Activated naive CD8-positive, alpha-beta T cell treated with anti-CD3 and anti-CD28 coated beads, Interleukin-2, amount 50 U/mL, for 24 hours (primary cell): ENCODE results near the gene MAD2L2.
A peak's percentile ranks its signal among the peaks of the same experiment; 100 is the strongest.

Experiments
- ATAC-seq: fragments of 150-1000 bp; cut with Tn5 transposase; one replicate; pipeline ENCODE4 v1.10.0; 2021
- DNase-seq: peaks from one replicate; pipeline ENCODE4 v3.0.0; 2021
- H3K27ac Mint-ChIP-seq: one replicate; pipeline ENCODE4 v1.8.0; 2021; ENCODE audit warnings: mild to moderate bottlenecking, mixed read lengths
- H3K27me3 Mint-ChIP-seq: one replicate; pipeline ENCODE4 v1.8.0; 2021; ENCODE audit warnings: mixed read lengths
- H3K36me3 Mint-ChIP-seq: one replicate; pipeline ENCODE4 v1.8.0; 2021; ENCODE audit warnings: low read depth, mixed read lengths
- H3K4me1 Mint-ChIP-seq: one replicate; pipeline ENCODE4 v1.8.0; 2021; ENCODE audit warnings: mixed read lengths
- H3K4me3 Mint-ChIP-seq: one replicate; pipeline ENCODE4 v1.8.0; 2021; ENCODE audit warnings: mild to moderate bottlenecking, moderate library complexity, mixed read lengths
- H3K9me3 Mint-ChIP-seq: one replicate; pipeline ENCODE4 v1.8.0; 2021; ENCODE audit warnings: mixed read lengths

Gene MAD2L2

GRCh38 chr1:11654939-11655808, 25.8 kb downstream of the MAD2L2 start:
- Mint-ChIP-seq H3K4me1 (peaks cover 19% of the 10 kb centered on the region), H3K27ac (no peak overlapping the region), H3K36me3 (peaks cover 1% of the 10 kb centered on the region), H3K9me3 (no peaks in the 10 kb centered on the region), H3K4me3 (peak overlapping the region; percentile 64), H3K27me3 (no peaks in the 10 kb centered on the region)
- ATAC-seq (peak; percentile 17), DNase-seq (no peak)

DNA sequence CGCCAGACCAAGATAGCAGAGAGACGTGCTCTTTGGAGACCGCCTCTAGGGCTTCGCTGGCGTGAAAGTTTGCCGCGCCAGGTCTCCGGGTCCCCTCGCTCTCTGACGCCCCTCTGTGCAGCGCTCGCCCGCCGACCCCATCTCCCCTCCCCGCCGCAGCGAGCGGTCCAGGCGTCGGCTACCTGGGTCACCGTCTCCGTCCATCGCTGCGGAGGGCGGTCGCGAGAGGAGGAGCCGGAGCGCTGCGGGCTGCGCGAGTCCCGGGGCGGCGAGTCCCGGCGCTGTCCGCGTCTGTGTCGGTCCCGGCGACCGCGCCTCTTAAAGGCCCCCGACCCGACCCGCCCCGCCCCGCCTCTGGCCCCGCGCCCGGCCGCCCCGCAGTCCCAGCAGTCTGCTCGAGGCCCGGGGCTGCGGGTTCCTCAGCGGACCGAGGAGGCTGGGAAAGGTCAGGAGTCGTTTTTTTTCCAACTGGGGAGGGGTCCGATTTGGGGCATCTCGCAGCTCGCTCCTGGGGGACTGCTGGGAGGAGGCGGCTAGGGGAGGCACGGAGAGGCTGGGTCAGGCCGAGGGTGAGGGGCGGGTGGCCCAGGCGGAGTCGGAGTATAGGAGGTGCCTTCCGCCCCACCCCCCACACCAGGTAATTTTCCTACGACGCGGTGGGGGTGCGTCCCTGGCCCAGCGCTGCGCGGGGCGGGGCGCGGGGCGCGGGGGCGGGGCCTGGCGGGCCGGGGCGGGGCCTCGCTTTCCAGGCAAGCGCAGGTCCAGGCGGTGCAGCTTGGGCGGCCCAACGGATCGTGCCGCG, 26.6 kb downstream of the MAD2L2 start, which contains the start of the genes FBXO2 and FBXO44:
TSS of gene FBXO2 (minus strand) at position 293 of the 802 bp plus-strand sequence. CDS start at position 204, 89 bp downstream.
TSS of gene FBXO44 (plus strand) at position 741 of the 802 bp plus-strand sequence. CDS start 959 bp downstream, outside the sequence.
- H3K4me3 Mint-ChIP-seq: peak within 1 kb of the TSS; percentile 67
- H3K27ac Mint-ChIP-seq: no peak within 1 kb of the TSS
- peaks cover 2% of the 10 kb centered on the region for H3K27me3 Mint-ChIP-seq
- H3K36me3 Mint-ChIP-seq: no peaks in the 10 kb centered on the region
- H3K9me3 Mint-ChIP-seq: no peaks in the 10 kb centered on the region
- peaks cover 25% of the 10 kb centered on the region for H3K4me1 Mint-ChIP-seq
- ATAC-seq: peak; percentile 69
- DNase-seq: peak; percentile 68

GRCh38 chr1:11653861-11654136, 27.1 kb downstream of the MAD2L2 start:
- no peak for DNase-seq
- Mint-ChIP-seq H3K36me3 (no peaks in the 10 kb centered on the region), H3K9me3 (no peaks in the 10 kb centered on the region), H3K4me1 (peaks cover 26% of the 10 kb centered on the region), H3K27ac (no peak overlapping the region), H3K4me3 (peak overlapping the region; percentile 17), H3K27me3 (peaks cover 2% of the 10 kb centered on the region)
- ATAC-seq: no peak

DNA sequence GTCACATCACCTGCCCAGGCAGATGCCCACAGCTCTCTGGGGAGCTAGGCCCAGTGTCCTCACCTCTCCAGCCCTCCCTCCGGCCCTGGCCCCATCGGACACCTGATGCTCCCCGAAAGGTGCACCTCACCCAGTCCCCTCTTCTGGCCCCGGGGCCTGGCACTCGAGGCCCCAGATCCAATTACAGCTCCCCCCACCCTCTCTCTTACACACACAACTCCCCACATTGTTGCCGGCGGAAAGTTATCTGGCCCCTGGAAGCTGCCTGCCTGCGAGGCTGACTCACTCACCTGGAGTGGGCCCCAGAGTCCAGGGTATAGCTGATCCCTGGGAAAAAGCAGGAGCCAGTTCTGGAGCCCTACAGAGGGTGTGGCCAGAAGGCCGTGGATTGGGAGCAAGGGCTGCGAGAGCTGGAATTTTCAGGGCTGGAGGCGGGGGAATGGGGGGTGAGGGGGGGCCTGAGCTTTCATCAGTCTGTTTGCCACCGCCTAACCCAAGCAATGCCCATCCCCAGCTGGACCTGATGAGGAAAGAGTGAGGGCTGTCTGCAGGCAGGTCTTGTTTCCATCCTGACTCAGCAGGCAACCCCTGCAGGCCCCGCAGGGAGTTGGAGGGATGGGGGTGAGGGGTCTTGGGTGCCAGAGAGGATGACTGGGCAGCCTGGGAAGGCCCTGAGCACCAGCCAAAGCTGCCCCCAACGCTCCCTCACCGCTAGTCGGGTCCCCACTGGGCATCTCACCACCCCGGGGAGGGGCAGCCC, 27.7 kb downstream of the MAD2L2 start:
- Mint-ChIP-seq H3K4me1 (peaks cover 26% of the 10 kb centered on the region), H3K27me3 (peaks cover 2% of the 10 kb centered on the region), H3K9me3 (no peaks in the 10 kb centered on the region), H3K4me3 (no peak overlapping the region), H3K36me3 (no peaks in the 10 kb centered on the region), H3K27ac (no peak overlapping the region)
- ATAC-seq: no peak
- DNase-seq: no peak

DNA sequence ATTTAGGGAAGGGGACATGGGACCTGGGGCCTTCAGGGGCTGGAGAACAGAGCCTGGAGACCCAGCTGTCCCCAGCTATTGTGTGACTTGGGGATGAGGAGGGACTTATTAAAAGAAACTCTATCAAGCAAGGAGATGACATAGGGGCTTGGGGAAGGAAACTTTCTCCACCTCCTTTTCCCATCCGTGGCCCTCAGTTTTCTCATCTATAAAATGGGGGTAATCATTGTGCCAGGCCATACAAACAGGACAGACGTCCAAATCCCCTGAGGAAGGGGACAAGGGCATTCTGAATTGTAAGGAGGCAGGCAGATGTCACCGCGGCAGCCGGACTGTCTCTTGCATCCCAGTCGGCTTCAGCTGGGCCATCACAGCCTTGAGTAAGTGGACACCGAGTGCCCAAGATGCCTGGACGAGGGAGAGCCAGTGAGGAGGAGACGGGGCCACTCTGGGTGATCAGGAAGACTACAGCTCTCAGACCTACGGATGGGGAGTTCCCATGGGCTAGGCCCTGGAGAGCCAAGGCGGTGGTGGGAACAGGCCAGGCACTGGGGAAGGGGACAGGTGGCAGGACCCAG, 28.7 kb downstream of the MAD2L2 start:
- H3K4me3 Mint-ChIP-seq: no peak overlapping the region
- no peaks in the 10 kb centered on the region for H3K36me3 Mint-ChIP-seq
- ATAC-seq (no peak), DNase-seq (no peak)
- peaks cover 2% of the 10 kb centered on the region for H3K27me3 Mint-ChIP-seq
- no peak overlapping the region for H3K27ac Mint-ChIP-seq
- no peaks in the 10 kb centered on the region for H3K9me3 Mint-ChIP-seq
- peaks cover 26% of the 10 kb centered on the region for H3K4me1 Mint-ChIP-seq

DNA sequence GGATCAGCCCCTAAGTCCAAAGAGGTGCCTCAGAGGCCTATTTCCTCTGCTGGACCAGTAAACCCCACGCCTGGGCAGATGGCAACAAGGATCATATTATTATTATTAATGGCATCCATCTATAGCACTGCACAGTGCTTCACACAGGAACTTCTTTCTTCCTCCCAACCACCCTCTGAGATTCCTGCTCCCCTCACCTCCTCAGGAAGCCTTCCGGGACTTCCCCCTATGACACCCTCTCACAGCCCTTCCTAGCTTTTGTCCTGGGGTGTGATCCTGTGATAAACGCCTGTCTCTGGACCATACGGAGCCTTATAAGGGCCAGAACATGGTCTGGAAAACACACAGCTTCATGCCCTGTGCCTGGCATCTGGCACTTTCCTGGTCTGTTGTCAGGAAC, 29.9 kb downstream of the MAD2L2 start:
- Mint-ChIP-seq H3K27me3 (peaks cover 2% of the 10 kb centered on the region), H3K4me3 (peak overlapping the region; percentile 70), H3K27ac (peak overlapping the region; percentile 69), H3K9me3 (no peaks in the 10 kb centered on the region), H3K4me1 (peaks cover 26% of the 10 kb centered on the region), H3K36me3 (no peaks in the 10 kb centered on the region)
- DNase-seq: no peak
- no peak for ATAC-seq

DNA sequence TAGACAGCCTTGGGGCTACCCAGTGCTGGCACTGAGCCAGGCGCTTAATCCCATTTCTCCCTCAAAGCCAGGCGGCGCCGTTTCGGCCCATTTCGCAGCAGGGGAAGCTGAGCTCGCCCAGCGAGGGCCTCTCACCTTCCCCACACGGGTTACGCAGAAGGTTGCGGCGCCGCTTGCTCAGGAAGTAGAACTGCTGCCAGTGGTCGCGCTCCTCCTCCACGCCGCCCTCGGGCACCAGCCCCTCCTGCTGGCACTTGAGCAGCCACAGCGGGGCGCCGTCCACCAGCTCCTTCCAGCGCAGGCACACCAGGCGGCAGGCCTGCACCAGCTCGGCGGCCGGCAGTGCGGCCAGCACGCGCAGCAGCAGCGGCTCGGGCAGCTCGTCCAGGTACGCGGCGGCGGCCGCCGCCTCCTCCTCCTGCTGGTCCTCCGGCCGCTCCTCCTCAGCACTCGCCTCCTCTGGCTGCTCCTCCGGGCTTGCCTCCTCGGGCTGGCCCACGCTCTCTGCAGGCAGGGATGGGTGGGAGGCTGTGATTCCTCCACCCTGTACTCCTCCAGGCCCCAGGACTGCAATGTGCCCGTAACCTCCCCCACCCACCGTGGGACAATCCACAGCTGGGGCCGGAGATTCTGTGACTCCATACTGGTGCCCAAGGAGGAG, 30.5 kb downstream of the MAD2L2 start:
- ATAC-seq: peak; percentile 79
- H3K27me3 Mint-ChIP-seq: peaks cover 2% of the 10 kb centered on the region
- no peaks in the 10 kb centered on the region for H3K9me3 Mint-ChIP-seq
- H3K4me3 Mint-ChIP-seq: peak overlapping the region; percentile 70
- peaks cover 21% of the 10 kb centered on the region for H3K4me1 Mint-ChIP-seq
- DNase-seq: peak; percentile 88
- H3K27ac Mint-ChIP-seq: peak overlapping the region; percentile 69
- no peaks in the 10 kb centered on the region for H3K36me3 Mint-ChIP-seq

GRCh38 chr1:11649624-11650330, 31.2 kb downstream of the MAD2L2 start:
- peaks cover 18% of the 10 kb centered on the region for H3K4me1 Mint-ChIP-seq
- DNase-seq (peak; percentile 15), ATAC-seq (peak; percentile 1)
- peaks cover 2% of the 10 kb centered on the region for H3K27me3 Mint-ChIP-seq
- no peaks in the 10 kb centered on the region for H3K9me3 Mint-ChIP-seq
- H3K27ac Mint-ChIP-seq: peak overlapping the region; percentile 22
- no peaks in the 10 kb centered on the region for H3K36me3 Mint-ChIP-seq
- peak overlapping the region; percentile 17 for H3K4me3 Mint-ChIP-seq

- no peak overlapping the region for H3K27ac Mint-ChIP-seq
- peaks cover 18% of the 10 kb centered on the region for H3K4me1 Mint-ChIP-seq
- H3K27me3 Mint-ChIP-seq: peaks cover 2% of the 10 kb centered on the region
- H3K36me3 Mint-ChIP-seq: no peaks in the 10 kb centered on the region
- ATAC-seq (no peak), DNase-seq (no peak)
- no peak overlapping the region for H3K4me3 Mint-ChIP-seq
- H3K9me3 Mint-ChIP-seq: no peaks in the 10 kb centered on the region
Measured at GRCh38 chr1:11649237-11649623, 31.7 kb downstream of the MAD2L2 start.

DNA sequence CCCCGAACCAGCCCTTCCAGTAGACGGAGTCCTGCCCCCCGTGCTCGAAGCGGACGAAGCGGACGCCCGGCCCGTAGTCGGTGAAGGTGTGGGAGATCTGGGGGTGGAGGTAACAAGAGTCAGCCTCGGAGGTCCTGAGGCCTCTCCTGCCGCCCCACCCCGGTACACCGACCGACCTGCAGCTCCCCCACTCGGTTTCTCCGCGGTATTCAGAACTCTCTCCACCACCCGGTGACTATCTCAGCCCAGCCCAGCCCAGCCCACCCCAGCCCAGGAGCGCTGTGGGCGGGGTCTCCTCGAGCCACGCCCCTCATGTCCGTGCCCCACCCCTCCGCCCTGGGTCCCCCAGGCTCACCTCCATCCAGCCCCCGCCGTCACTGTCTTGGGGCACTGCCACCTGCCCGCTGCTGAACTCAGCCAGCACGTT, 32.2 kb downstream of the MAD2L2 start:
- peaks cover 2% of the 10 kb centered on the region for H3K27me3 Mint-ChIP-seq
- H3K4me1 Mint-ChIP-seq: peaks cover 18% of the 10 kb centered on the region
- DNase-seq (peak; percentile 50), ATAC-seq (no peak)
- no peaks in the 10 kb centered on the region for H3K36me3 Mint-ChIP-seq
- H3K4me3 Mint-ChIP-seq: no peak overlapping the region
- H3K27ac Mint-ChIP-seq: no peak overlapping the region
- H3K9me3 Mint-ChIP-seq: no peaks in the 10 kb centered on the region

DNA sequence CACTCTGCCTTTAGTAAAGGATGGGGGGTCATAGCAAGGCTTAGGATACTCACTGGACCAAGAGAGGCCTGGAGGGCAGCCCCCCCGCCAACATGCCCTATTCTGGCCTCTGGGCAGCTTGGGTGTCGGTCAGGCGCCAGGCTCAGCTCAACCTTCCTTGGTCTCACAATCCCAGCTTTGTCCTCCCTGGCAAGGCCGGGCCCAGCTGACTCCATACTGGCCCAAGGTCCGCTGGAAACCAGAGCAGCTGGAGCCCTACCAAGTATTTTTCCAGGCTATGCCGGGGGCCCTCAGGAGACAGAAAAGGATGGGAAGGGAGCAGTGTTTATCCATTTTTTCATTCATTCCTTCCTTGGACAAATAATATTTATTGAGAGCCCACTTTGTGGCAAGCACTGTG, 32.9 kb downstream of the MAD2L2 start:
- ATAC-seq (no peak), DNase-seq (no peak)
- Mint-ChIP-seq H3K4me1 (peaks cover 18% of the 10 kb centered on the region), H3K27me3 (peaks cover 2% of the 10 kb centered on the region), H3K9me3 (no peaks in the 10 kb centered on the region), H3K27ac (no peak overlapping the region), H3K4me3 (no peak overlapping the region), H3K36me3 (no peaks in the 10 kb centered on the region)

GRCh38 chr1:11647333-11647732, 33.6 kb downstream of the MAD2L2 start:
- H3K27ac Mint-ChIP-seq: no peak overlapping the region
- peaks cover 18% of the 10 kb centered on the region for H3K4me1 Mint-ChIP-seq
- DNase-seq (no peak), ATAC-seq (no peak)
- peaks cover 2% of the 10 kb centered on the region for H3K27me3 Mint-ChIP-seq
- H3K9me3 Mint-ChIP-seq: no peaks in the 10 kb centered on the region
- no peak overlapping the region for H3K4me3 Mint-ChIP-seq
- H3K36me3 Mint-ChIP-seq: no peaks in the 10 kb centered on the region

GRCh38 chr1:11646317-11646716, 34.6 kb downstream of the MAD2L2 start:
- ATAC-seq (no peak), DNase-seq (no peak)
- no peak overlapping the region for H3K27ac Mint-ChIP-seq
- H3K27me3 Mint-ChIP-seq: peaks cover 2% of the 10 kb centered on the region
- H3K4me3 Mint-ChIP-seq: no peak overlapping the region
- no peaks in the 10 kb centered on the region for H3K36me3 Mint-ChIP-seq
- H3K9me3 Mint-ChIP-seq: no peaks in the 10 kb centered on the region
- peaks cover 17% of the 10 kb centered on the region for H3K4me1 Mint-ChIP-seq
